Mucosa of rectum (tissue), 2 donors: ENCODE data around the gene ARHGEF2.

Experiments
- H3K27ac ChIP-seq, 2 donors: one replicate each; pipeline ENCODE4 v1.7.0; 2013; ENCODE audit warnings: inconsistent platforms in 2 of 2, low read depth in 2 of 2, low read length in 2 of 2
- H3K27me3 ChIP-seq, 2 donors: one replicate each; pipeline ENCODE4 v1.7.0; 2013; ENCODE audit warnings: low read length in 2 of 2; ENCODE audit not compliant: control insufficient read depth in 2 of 2, insufficient read depth in 2 of 2
- H3K36me3 ChIP-seq, 2 donors: one replicate each; pipeline ENCODE4 v1.7.0; 2013; ENCODE audit warnings: low read length in 2 of 2; ENCODE audit not compliant: control insufficient read depth in 2 of 2, insufficient read depth in 2 of 2
- H3K4me1 ChIP-seq, 2 donors: one replicate each; pipeline ENCODE4 v1.7.0; 2013; ENCODE audit warnings: low read length in 2 of 2, mild to moderate bottlenecking in 1 of 2; ENCODE audit not compliant: control insufficient read depth in 2 of 2, insufficient read depth in 2 of 2
- H3K4me3 ChIP-seq, 2 donors: one replicate each; pipeline ENCODE4 v1.7.0; 2013; ENCODE audit warnings: low read length in 2 of 2
- H3K9ac ChIP-seq, 2 donors: one replicate each; pipeline ENCODE4 v1.7.0; 2013; ENCODE audit warnings: low read length in 2 of 2, low read depth in 1 of 2, mild to moderate bottlenecking in 1 of 2
- H3K9me3 ChIP-seq, 2 donors: one replicate each; pipeline ENCODE4 v1.7.0; 2013; ENCODE audit warnings: low read length in 2 of 2; ENCODE audit not compliant: control insufficient read depth in 2 of 2
- donor health status: healthy.
- donor health status: Normal muscosa, but diverticular disease.

The ARHGEF2 gene

DNA sequence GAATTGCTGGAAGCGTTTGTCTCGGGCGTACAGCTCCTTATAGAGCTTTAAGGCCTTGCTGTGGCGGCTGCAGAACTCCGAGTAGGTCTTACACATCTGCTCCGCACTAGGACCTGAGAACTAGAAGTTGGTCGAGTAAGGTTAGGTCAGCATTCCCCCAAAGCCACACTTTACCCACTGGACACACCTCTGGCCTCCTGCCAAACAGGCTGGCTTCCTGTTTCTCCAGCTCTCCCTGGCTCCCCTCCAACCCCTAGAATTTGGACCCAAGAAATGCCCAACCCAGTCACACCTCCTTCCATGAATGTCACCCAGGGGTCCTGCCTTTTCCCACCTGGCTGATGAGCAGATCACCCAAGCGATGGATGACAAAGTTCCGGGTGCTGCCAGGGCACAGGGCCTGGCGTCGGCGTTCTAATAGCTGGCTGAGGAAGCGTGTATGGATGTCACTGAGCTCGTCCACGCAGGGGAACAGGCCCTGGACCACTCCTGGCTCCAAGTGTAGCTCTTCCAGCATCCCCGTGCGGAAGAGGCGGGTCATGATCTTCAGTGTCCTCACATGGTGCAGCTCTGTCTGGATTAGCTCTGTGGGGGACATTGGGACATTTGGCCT, 15.6 kb downstream of the ARHGEF2 start:
- no peaks in the 10 kb centered on the region for H3K9me3 ChIP-seq
- no peak overlapping the region for H3K4me3 ChIP-seq
- peaks cover 11 to 16% of the 10 kb centered on the region in 2 donors for H3K4me1 ChIP-seq
- no peaks in the 10 kb centered on the region for H3K27me3 ChIP-seq
- no peak overlapping the region for H3K27ac ChIP-seq
- no peak overlapping the region for H3K9ac ChIP-seq
- H3K36me3 ChIP-seq = peaks cover 70 to 75% of the 10 kb centered on the region in 2 donors

GRCh38 chr1:155961937-155962336, 16.4 kb downstream of the ARHGEF2 start:
- Histone ChIP-seq H3K9me3 (no peaks in the 10 kb centered on the region), H3K27me3 (no peaks in the 10 kb centered on the region), H3K36me3 (peaks cover 70 to 76% of the 10 kb centered on the region in 2 donors), H3K27ac (peak overlapping the region in 1 of 2 donors; percentile 32), H3K4me3 (no peak overlapping the region), H3K4me1 (peaks cover 5 to 8% of the 10 kb centered on the region in 2 donors), H3K9ac (no peak overlapping the region)

GRCh38 chr1:155960081-155960745, 18.1 kb downstream of the ARHGEF2 start:
- H3K4me3 ChIP-seq = no peak overlapping the region
- H3K27ac ChIP-seq = no peak overlapping the region
- H3K27me3 ChIP-seq = no peaks in the 10 kb centered on the region
- peaks cover 59 to 72% of the 10 kb centered on the region in 2 donors for H3K36me3 ChIP-seq
- H3K9me3 ChIP-seq = no peaks in the 10 kb centered on the region
- peaks cover 3 to 6% of the 10 kb centered on the region in 2 donors for H3K4me1 ChIP-seq
- H3K9ac ChIP-seq = no peak overlapping the region

- Histone ChIP-seq H3K27ac (no peak overlapping the region), H3K4me1 (peaks cover 0 to under 1% of the 10 kb centered on the region in 2 donors), H3K36me3 (peaks cover 55 to 77% of the 10 kb centered on the region in 2 donors), H3K9ac (no peak overlapping the region), H3K9me3 (no peaks in the 10 kb centered on the region), H3K27me3 (no peaks in the 10 kb centered on the region), H3K4me3 (no peak overlapping the region)
Observed at GRCh38 chr1:155957411-155957915, 20.9 kb downstream of the ARHGEF2 start.

- Histone ChIP-seq H3K4me3 (no peak overlapping the region), H3K9me3 (no peaks in the 10 kb centered on the region), H3K27me3 (no peaks in the 10 kb centered on the region), H3K36me3 (peaks cover 57 to 79% of the 10 kb centered on the region in 2 donors), H3K9ac (no peak overlapping the region), H3K4me1 (no peaks in the 10 kb centered on the region), H3K27ac (no peak overlapping the region)
Observed at GRCh38 chr1:155954645-155955044, 23.7 kb downstream of the ARHGEF2 start.

- H3K27ac ChIP-seq = no peak overlapping the region
- H3K9ac ChIP-seq = no peak overlapping the region
- H3K9me3 ChIP-seq = no peaks in the 10 kb centered on the region
- H3K4me1 ChIP-seq = no peaks in the 10 kb centered on the region
- H3K4me3 ChIP-seq = no peak overlapping the region
- no peaks in the 10 kb centered on the region for H3K27me3 ChIP-seq
- peaks cover 52 to 75% of the 10 kb centered on the region in 2 donors for H3K36me3 ChIP-seq
Observed at GRCh38 chr1:155952505-155952890, 25.8 kb downstream of the ARHGEF2 start.

GRCh38 chr1:155951753-155952504, 26.4 kb downstream of the ARHGEF2 start:
- H3K27me3 ChIP-seq = no peaks in the 10 kb centered on the region
- H3K4me3 ChIP-seq = no peak overlapping the region
- H3K4me1 ChIP-seq = no peaks in the 10 kb centered on the region
- H3K9me3 ChIP-seq = no peaks in the 10 kb centered on the region
- no peak overlapping the region for H3K9ac ChIP-seq
- H3K27ac ChIP-seq = no peak overlapping the region
- H3K36me3 ChIP-seq = peaks cover 50 to 75% of the 10 kb centered on the region in 2 donors

DNA sequence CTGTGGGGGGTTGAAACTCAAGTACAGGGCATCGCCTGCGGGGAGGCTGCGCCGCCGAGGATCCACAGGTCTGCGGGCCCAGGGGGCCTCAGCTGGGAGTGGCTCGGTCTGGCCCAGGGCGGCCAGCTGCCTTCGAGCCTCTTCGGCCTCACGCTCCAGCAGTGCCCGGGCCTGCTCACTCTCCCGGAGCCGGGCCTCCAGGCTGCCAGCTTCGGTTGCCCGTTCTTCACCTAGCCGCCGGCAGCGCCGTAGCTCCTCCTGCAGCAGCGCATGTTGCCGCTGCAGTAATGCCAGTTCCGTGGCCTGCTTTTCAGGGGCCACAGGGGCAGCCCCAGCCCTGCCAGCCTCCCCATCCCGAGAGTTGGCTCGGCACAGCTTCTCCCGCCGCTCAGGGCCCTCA, 27.5 kb downstream of the ARHGEF2 start:
- Histone ChIP-seq H3K27ac (no peak overlapping the region), H3K36me3 (peaks cover 50 to 70% of the 10 kb centered on the region in 2 donors), H3K4me3 (no peak overlapping the region), H3K9ac (no peak overlapping the region), H3K9me3 (no peaks in the 10 kb centered on the region), H3K4me1 (peaks cover 2 to 6% of the 10 kb centered on the region in 2 donors), H3K27me3 (no peaks in the 10 kb centered on the region)

GRCh38 chr1:155947741-155948140, 30.6 kb downstream of the ARHGEF2 start:
- Histone ChIP-seq H3K4me3 (no peak overlapping the region), H3K36me3 (peaks cover 38 to 47% of the 10 kb centered on the region in 2 donors), H3K9ac (no peak overlapping the region), H3K27ac (no peak overlapping the region), H3K4me1 (peaks cover 29 to 32% of the 10 kb centered on the region in 2 donors), H3K27me3 (no peaks in the 10 kb centered on the region), H3K9me3 (no peaks in the 10 kb centered on the region)

DNA sequence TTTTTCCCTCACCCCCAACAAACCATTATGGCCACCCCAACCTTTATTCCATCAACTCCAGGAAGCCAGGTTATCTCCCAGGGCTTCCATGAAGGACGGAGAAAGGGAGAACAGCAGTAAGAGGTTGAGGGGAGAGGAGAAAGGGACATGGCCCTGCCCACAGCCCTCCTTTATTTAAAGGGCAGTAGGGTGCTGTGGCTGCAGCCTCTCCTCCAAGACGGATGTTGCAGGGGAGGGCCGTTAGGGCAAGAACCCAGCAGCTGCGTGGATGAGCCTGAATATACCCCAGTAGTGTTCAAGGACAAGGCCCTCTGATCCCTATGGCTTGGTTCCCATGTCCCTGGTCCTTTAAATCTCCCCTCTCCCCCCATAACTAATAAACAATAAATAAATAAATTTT, 31.1 kb downstream of the ARHGEF2 start:
- H3K27ac ChIP-seq = no peak overlapping the region
- H3K9me3 ChIP-seq = no peaks in the 10 kb centered on the region
- peaks cover 33 to 37% of the 10 kb centered on the region in 2 donors for H3K4me1 ChIP-seq
- H3K4me3 ChIP-seq = no peak overlapping the region
- no peaks in the 10 kb centered on the region for H3K27me3 ChIP-seq
- peaks cover 33 to 43% of the 10 kb centered on the region in 2 donors for H3K36me3 ChIP-seq
- no peak overlapping the region for H3K9ac ChIP-seq
